Natural killer cell (primary cell): ENCODE measurements around the gene OSCAR. TPM values are rescaled to one million over a fixed set of nuclear protein-coding genes. Genes with fewer than 3 reads are reported as not detected.

ENCODE experiments used
- ATAC-seq, 3 donors: fragments of 150-1000 bp in 2 of 3; fragments of 200-7000 bp in 1 of 3; cut with Tn5 transposase; 1 replicate in 1 of 3; 2 replicates in 2 of 3; pipeline ENCODE4 v1.10.0; 2021; ENCODE audit warnings: mild to moderate bottlenecking in 2 of 3, moderate library complexity in 2 of 3
- DNase-seq, 2 donors: peaks; one replicate each; pipeline versions ENCODE4 v3.0.0 to v3.0.0-alpha.2; 2013 to 2021; ENCODE audit warnings: mixed read lengths in 1 of 2
- H3K27ac ChIP-seq: one replicate; pipeline ENCODE4 v1.5.1; 2013; ENCODE audit warnings: mild to moderate bottlenecking, low read length
- H3K27me3 ChIP-seq: one replicate; pipeline ENCODE4 v1.6.1; 2013; ENCODE audit warnings: low read length; ENCODE audit not compliant: control insufficient read depth, insufficient read depth
- H3K36me3 ChIP-seq: one replicate; pipeline ENCODE4 v1.6.1; 2013; ENCODE audit warnings: low read length; ENCODE audit not compliant: control insufficient read depth, insufficient read depth
- H3K4me1 ChIP-seq: one replicate; pipeline ENCODE4 v1.6.1; 2013; ENCODE audit warnings: low read length; ENCODE audit not compliant: control insufficient read depth, insufficient read depth
- H3K4me3 ChIP-seq: one replicate; pipeline ENCODE4 v1.5.1; 2013; ENCODE audit warnings: low read length
- H3K9me3 ChIP-seq: one replicate; pipeline ENCODE4 v1.6.1; 2013; ENCODE audit warnings: low read length; ENCODE audit not compliant: control insufficient read depth, insufficient read depth
- H3K27ac Mint-ChIP-seq, 2 donors: one replicate each; pipeline ENCODE4 v1.8.0; 2022; ENCODE audit warnings: mild to moderate bottlenecking in 2 of 2, mixed read lengths in 2 of 2, moderate library complexity in 1 of 2
- H3K27me3 Mint-ChIP-seq, 2 donors: one replicate each; pipeline ENCODE4 v1.8.0; 2022; ENCODE audit warnings: low read depth in 2 of 2, mixed read lengths in 2 of 2
- H3K36me3 Mint-ChIP-seq: one replicate; pipeline ENCODE4 v1.8.0; 2022; ENCODE audit warnings: mixed read lengths
- H3K4me1 Mint-ChIP-seq, 2 donors: one replicate each; pipeline ENCODE4 v1.8.0; 2022; ENCODE audit warnings: mixed read lengths in 2 of 2
- H3K4me3 Mint-ChIP-seq: one replicate; pipeline ENCODE4 v1.8.0; 2022; ENCODE audit warnings: mild to moderate bottlenecking, moderate library complexity, mixed read lengths
- H3K9me3 Mint-ChIP-seq, 2 donors: one replicate each; pipeline ENCODE4 v1.8.0; 2022; ENCODE audit warnings: mixed read lengths in 2 of 2
- WGBS: methylation state at CpG from one replicate; pipeline ENCODE4 v1.1.7; 2013; ENCODE audit warnings: missing lambda C conversion rate; ENCODE audit not compliant: insufficient coverage; 5-methylcytosine and 5-hydroxymethylcytosine counted together
- intact Hi-C: fragments of 100-400 bp; cut with micrococcal nuclease; formaldehyde crosslinking; loops from one replicate; pipeline ENCODE4 v1.14.2; 2022
- total RNA-seq, 4 donors: library from RNA; stranded (reverse); fragments of 120-200 nt in 1 of 4; gene quantifications; one replicate each; pipeline versions ENCODE4 v1.2.3 to v1.2.4, GENCODE V29; 2013 to 2022
- TF ChIP-seq, protein P1 (sequence below): fragments of 200-600 bp; IDR thresholded peaks from one replicate; pipeline ENCODE4 v1.8.0; 2022; ENCODE audit warnings: antibody characterized with exemption

Gene OSCAR
- total RNA-seq, 3 donors from 2014 or later (not counting 1 experiment from before 2014, with no cell fraction given), result 2.3 to 5.4 (median 4.4) TPM

DNA sequence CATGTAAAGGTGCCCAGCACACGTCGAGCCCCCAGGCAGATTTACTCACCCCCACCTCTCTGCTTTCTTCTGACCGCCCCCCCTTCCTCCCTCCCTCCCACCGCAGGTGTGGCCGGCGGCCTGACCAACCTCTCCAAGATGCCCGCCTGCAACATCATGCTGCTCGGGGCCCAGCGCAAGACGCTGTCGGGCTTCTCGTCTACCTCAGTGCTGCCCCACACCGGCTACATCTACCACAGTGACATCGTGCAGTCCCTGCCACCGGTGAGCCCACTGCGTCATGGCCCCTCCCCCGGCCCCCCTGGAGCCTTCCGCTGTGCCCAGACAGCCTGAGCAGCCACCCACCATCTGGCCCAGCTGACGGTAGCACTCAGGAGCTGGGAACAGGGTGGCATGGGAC is 23.8 kb upstream of the OSCAR start:
- Histone ChIP-seq H3K27ac (no peak overlapping the region), H3K4me1 (no peaks in the 10 kb centered on the region), H3K9me3 (no peaks in the 10 kb centered on the region), H3K4me3 (no peak overlapping the region), H3K27me3 (no peaks in the 10 kb centered on the region), H3K36me3 (peaks cover 83% of the 10 kb centered on the region)
- intact Hi-C loops, result no loop called here
- Mint-ChIP-seq H3K36me3 (no peaks in the 10 kb centered on the region), H3K4me3 (no peak overlapping the region), H3K27me3 (no peaks in the 10 kb centered on the region), H3K27ac (no peak overlapping the region), H3K4me1 (no peaks in the 10 kb centered on the region), H3K9me3 (no peaks in the 10 kb centered on the region)
- TF ChIP-seq, protein P1, sequence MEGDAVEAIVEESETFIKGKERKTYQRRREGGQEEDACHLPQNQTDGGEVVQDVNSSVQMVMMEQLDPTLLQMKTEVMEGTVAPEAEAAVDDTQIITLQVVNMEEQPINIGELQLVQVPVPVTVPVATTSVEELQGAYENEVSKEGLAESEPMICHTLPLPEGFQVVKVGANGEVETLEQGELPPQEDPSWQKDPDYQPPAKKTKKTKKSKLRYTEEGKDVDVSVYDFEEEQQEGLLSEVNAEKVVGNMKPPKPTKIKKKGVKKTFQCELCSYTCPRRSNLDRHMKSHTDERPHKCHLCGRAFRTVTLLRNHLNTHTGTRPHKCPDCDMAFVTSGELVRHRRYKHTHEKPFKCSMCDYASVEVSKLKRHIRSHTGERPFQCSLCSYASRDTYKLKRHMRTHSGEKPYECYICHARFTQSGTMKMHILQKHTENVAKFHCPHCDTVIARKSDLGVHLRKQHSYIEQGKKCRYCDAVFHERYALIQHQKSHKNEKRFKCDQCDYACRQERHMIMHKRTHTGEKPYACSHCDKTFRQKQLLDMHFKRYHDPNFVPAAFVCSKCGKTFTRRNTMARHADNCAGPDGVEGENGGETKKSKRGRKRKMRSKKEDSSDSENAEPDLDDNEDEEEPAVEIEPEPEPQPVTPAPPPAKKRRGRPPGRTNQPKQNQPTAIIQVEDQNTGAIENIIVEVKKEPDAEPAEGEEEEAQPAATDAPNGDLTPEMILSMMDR, result no peak
- DNase-seq (no peak), ATAC-seq (no peak)
- WGBS, result 95% methylated on average over 19 of the region's 19 CpGs

DNA sequence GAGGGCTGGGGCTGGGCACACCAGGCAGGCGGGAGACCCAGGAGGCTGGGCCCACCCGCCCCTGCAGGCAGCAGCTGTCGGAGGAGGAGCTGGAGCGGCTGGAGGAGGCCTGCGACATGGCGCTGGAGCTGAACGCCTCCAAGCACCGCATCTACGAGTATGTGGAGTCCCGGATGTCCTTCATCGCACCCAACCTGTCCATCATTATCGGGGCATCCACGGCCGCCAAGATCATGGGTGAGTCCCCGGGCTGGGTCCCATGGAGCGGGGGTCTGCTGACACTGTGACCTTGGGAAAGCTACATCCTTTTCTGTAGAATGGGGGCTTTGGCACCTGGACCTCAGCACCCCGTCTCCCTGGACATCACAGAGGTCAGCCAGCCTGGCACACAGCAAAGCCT is 23.1 kb upstream of the OSCAR start:
- 98% methylated on average over 17 of the region's 17 CpGs for WGBS
- no peaks in the 10 kb centered on the region for H3K27me3 ChIP-seq
- Mint-ChIP-seq H3K27ac (no peak overlapping the region), H3K4me3 (no peak overlapping the region), H3K27me3 (no peaks in the 10 kb centered on the region), H3K36me3 (no peaks in the 10 kb centered on the region), H3K4me1 (no peaks in the 10 kb centered on the region), H3K9me3 (no peaks in the 10 kb centered on the region)
- no peak overlapping the region for H3K4me3 ChIP-seq
- no peaks in the 10 kb centered on the region for H3K9me3 ChIP-seq
- ATAC-seq (no peak), DNase-seq (no peak)
- TF ChIP-seq, protein P1, result no peak
- H3K4me1 ChIP-seq, result no peaks in the 10 kb centered on the region
- H3K36me3 ChIP-seq, result peaks cover 80% of the 10 kb centered on the region
- intact Hi-C loops, result no loop called here
- no peak overlapping the region for H3K27ac ChIP-seq

DNA sequence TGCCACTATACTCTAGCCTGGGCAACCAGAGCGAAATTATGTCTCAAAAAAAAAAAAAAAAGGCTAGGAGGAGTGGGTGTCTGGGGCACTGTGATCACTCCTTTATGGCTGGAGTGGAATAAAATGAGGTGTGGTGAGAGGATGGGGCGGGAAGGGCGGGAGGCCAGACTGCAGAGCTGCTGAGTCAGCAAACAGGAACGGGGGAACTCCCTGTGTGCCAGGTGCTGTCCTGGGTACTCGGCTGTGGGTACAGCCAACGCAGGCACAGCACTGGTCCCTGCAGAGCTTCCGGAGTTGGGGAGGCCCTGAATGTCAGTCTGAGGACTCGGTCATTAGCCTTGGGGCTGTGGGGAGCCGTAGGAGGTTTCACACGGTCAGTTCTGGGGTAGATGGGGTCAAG is 20.7 kb upstream of the OSCAR start:
- Mint-ChIP-seq H3K27ac (no peak overlapping the region), H3K27me3 (no peaks in the 10 kb centered on the region), H3K4me3 (no peak overlapping the region), H3K9me3 (no peaks in the 10 kb centered on the region), H3K4me1 (peaks cover 0 to 16% of the 10 kb centered on the region in 2 donors), H3K36me3 (no peaks in the 10 kb centered on the region)
- DNase-seq (no peak), ATAC-seq (no peak)
- 96% methylated on average over 10 of the region's 10 CpGs for WGBS
- TF ChIP-seq, protein P1, result no peak
- peaks cover 4% of the 10 kb centered on the region for H3K4me1 ChIP-seq
- H3K4me3 ChIP-seq, result no peak overlapping the region
- H3K9me3 ChIP-seq, result no peaks in the 10 kb centered on the region
- H3K27me3 ChIP-seq, result no peaks in the 10 kb centered on the region
- H3K36me3 ChIP-seq, result peaks cover 70% of the 10 kb centered on the region
- no peak overlapping the region for H3K27ac ChIP-seq
- intact Hi-C loops, result no loop called here
